GM18907 (cell line): Measurements from ENCODE around the gene DUSP3.

Experiments
- ATAC-seq: cut with Tn5 transposase; IDR thresholded peaks from one replicate; pipeline ENCODE4 v1.9.1; 2021; ENCODE audit warnings: mild to moderate bottlenecking, moderate library complexity; ENCODE audit not compliant: unreplicated experiment

DUSP3 gene

GRCh38 chr17:43736389-43736788, 42.4 kb downstream of the DUSP3 start:
- no peak for ATAC-seq

GRCh38 chr17:43734376-43734775, 44.4 kb downstream of the DUSP3 start:
- ATAC-seq, result no peak

GRCh38 chr17:43733956-43734355, 44.8 kb downstream of the DUSP3 start:
- no peak for ATAC-seq

GRCh38 chr17:43732958-43733357, 45.8 kb downstream of the DUSP3 start:
- ATAC-seq, result no peak

- ATAC-seq, result no peak
These were observed 50.7 kb downstream of the DUSP3 start for GRCh38 chr17:43728081-43728480.

- ATAC-seq, result no peak
These were observed 54.9 kb downstream of the DUSP3 start for GRCh38 chr17:43723697-43724359.

- ATAC-seq, result no peak
These were observed 55.7 kb downstream of the DUSP3 start for GRCh38 chr17:43722870-43723665.

GRCh38 chr17:43722269-43722619, 56.5 kb downstream of the DUSP3 start:
- no peak for ATAC-seq

GRCh38 chr17:43721537-43722268, 57.1 kb downstream of the DUSP3 start:
- no peak for ATAC-seq

GRCh38 chr17:43720311-43721060, 58.3 kb downstream of the DUSP3 start:
- ATAC-seq, result peak; percentile 55

GRCh38 chr17:43719578-43719977, 59.2 kb downstream of the DUSP3 start:
- no peak for ATAC-seq

GRCh38 chr17:43718544-43718943, 60.2 kb downstream of the DUSP3 start:
- no peak for ATAC-seq

GRCh38 chr17:43717913-43718312, 60.9 kb downstream of the DUSP3 start:
- no peak for ATAC-seq
